ENCODE measurements around the gene PDE4D. TPM values are rescaled to one million over a fixed set of nuclear protein-coding genes. Genes with fewer than 3 reads are reported as not detected.
"Not testable (repeated sequence)": the region's sequence is repeated elsewhere in the genome, so short reads cannot be mapped to it uniquely, and the experiment has no call there.

Gene PDE4D
- total RNA-seq, 1 experiment from 2014 or later: 6.3 TPM

DNA sequence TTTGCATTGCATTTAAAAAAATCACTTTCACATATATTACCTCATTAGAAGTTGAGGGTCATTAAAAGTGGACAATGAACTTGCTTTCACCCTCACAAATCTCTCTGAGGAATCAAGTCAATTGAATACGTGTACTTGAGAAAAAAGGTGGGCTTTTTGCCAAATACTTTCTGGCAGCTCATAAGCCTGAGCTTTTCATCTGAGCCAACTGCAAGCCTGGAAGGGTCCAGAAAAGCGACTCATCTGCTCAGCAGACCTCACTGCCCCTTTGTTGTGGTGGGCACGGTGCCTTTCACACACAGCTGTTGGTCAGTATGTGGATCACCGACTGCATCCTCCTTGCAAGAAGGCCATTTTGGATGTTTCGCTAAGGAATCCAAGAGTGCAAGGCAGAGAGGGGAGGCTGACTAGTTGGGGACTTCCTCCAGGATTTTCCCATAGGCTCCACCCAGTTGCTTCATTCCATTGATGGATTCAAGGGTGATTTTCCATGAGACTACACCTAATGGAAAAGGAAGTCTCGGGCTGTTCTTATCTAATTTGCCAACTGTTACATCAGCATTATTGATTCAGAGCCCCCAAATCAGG is 564.7 kb downstream of the PDE4D start:
- no peaks in the 10 kb centered on the region for H3K36me3 ChIP-seq
- no peak overlapping the region for H3K4me3 ChIP-seq
- no peaks in the 10 kb centered on the region for H3K9me3 ChIP-seq (replicated peaks)
- no peak for DNase-seq (ENCODE audit: low read depth in 1 of 2, low spot score in 2 of 2)
- no peaks in the 10 kb centered on the region for H3K27me3 ChIP-seq (replicated peaks)
- H3K4me1 ChIP-seq (replicated peaks): no peaks in the 10 kb centered on the region
- H3K27ac ChIP-seq: no peak overlapping the region

DNA sequence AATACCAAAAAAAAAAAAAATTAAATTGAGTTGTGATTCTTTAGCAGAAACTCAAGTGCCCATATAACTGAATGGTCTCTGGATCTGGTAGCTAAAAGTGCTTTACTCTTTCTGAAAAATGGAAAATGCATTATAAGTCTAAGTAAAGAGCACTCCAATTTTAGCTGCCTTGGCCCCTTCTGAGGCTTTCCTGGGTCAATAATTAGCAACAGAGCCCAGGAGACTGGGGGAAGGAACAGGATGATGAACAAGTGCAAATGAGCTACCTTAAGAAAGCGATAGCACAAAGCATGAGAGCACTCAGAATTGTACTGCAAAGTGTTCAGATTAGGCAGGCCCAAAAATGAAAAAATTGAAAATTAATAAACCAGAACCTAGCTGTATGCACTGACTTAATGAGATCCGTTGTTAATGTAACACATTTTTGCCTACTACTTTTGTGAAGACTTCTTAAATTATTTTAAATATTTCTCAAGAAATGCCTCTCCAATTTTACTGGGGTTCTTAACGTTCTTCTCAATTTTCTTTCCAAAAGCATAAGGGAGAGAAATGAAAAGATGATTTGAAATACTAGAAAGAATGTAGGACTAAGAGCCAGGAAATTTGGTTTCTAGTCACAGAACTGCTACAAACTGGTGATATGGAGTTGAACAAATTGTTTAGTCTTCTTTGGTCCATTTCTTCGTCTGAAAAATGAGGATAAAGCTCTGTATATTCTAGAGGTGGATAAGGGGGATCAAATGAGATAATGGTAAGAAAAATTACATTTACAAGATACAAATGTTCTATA is 566.1 kb downstream of the PDE4D start:
- no peaks in the 10 kb centered on the region for H3K4me1 ChIP-seq (replicated peaks)

DNA sequence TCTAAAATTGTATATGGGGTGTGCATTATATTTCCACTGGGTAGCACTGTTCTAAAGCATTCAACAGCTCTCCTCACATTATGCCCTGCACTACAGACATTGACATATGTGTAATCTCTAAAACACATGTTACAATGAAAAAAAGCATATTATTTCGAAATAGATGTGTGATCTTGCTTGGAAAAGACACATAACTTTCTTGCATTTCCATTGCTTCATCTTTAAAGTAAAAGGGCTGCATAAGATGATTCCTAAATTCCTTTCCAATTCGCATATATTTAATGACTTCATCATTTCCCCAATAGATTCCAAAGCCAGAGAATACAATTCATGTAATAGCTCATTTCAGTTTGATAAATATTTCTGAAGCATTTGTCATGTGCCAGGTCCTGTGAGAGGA is 566.9 kb downstream of the PDE4D start:
- no peaks in the 10 kb centered on the region for H3K9me3 ChIP-seq (replicated peaks)
- no peaks in the 10 kb centered on the region for H3K36me3 ChIP-seq
- no peaks in the 10 kb centered on the region for H3K27me3 ChIP-seq (replicated peaks)
- H3K27ac ChIP-seq: no peak overlapping the region
- no peak overlapping the region for H3K4me3 ChIP-seq
- no peak for DNase-seq (ENCODE audit: low read depth in 1 of 2, low spot score in 2 of 2)
- no peaks in the 10 kb centered on the region for H3K4me1 ChIP-seq (replicated peaks)

More for the DNA sequence above, 566.1 kb downstream of the PDE4D start:
- H3K4me3 ChIP-seq: no peak overlapping the region
- no peaks in the 10 kb centered on the region for H3K36me3 ChIP-seq
- no peaks in the 10 kb centered on the region for H3K9me3 ChIP-seq (replicated peaks)
- no peaks in the 10 kb centered on the region for H3K27me3 ChIP-seq (replicated peaks)
- no peak overlapping the region for H3K27ac ChIP-seq
- DNase-seq (ENCODE audit: low read depth in 1 of 2, low spot score in 2 of 2): no peak

DNA sequence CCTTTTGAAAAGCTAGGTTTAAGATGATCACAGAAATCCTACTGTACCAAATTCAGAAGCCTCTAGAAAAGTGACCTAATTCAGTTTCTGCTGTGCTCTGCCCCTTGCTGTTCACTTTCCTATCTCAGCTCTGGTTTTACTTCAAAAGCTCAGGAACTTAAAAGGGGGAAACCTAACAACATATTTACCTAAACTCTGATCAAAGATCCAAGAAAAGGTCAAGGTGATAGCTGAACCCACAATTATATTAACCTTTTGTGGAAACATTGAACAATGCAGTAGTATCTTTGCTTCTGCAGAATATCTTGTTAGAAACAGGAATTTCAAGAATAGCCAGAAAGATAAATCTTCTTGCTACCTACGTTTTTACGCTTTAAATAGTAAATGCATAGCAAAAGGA is 568.5 kb downstream of the PDE4D start:
- Histone ChIP-seq H3K27ac (no peak overlapping the region), H3K9me3 (replicated peaks) (no peaks in the 10 kb centered on the region), H3K4me1 (replicated peaks) (no peaks in the 10 kb centered on the region), H3K27me3 (replicated peaks) (no peaks in the 10 kb centered on the region), H3K4me3 (no peak overlapping the region), H3K36me3 (no peaks in the 10 kb centered on the region)
- DNase-seq (ENCODE audit: low read depth in 1 of 2, low spot score in 2 of 2): no peak

DNA sequence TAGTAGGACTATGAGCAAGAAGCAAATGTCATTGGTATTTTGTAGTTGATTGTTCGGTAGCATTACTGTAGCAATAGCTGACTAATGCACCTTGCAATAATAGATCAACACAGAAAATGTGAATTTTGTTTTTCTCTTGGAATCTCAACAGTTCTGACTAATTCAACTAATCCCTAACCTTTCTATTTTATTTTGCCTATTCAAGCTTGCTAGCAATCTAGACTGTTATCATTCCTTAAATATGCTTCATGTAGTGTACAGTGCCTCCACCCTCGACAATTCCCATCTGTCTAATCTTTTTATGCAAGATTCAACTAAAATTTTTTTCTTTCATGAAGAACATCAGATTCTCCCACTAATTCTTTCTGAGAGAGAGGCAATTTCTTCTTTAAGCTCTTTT is 570.6 kb downstream of the PDE4D start:
- H3K27ac ChIP-seq: no peak overlapping the region
- H3K9me3 ChIP-seq (replicated peaks): no peaks in the 10 kb centered on the region
- H3K4me3 ChIP-seq: no peak overlapping the region
- no peak for DNase-seq (ENCODE audit: low read depth in 1 of 2, low spot score in 2 of 2)
- H3K4me1 ChIP-seq (replicated peaks): no peaks in the 10 kb centered on the region
- H3K36me3 ChIP-seq: no peaks in the 10 kb centered on the region
- H3K27me3 ChIP-seq (replicated peaks): no peaks in the 10 kb centered on the region

DNA sequence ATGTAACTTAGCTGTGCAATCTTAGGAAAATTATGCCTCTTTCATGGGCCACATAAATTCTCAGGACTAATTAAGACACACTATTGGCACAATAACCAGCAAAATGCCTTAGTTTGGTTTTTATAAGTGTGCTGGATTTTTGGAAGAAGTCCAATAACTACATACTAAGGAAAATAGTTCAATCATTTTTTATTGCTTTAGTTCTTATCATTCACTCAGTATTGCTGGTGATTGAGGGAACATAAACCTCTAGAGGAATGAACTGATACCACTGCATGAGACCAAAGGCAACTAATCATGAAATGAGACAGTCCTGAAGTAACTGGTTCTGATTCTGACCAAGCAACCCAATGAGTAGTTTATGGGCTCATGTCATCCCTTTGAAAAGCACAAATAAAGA is 571.5 kb downstream of the PDE4D start:
- no peak for DNase-seq (ENCODE audit: low read depth in 1 of 2, low spot score in 2 of 2)
- no peak overlapping the region for H3K27ac ChIP-seq
- no peak overlapping the region for H3K4me3 ChIP-seq
- peaks cover 4% of the 10 kb centered on the region; the same call in 1 of the 2 replicates for H3K4me1 ChIP-seq (replicated peaks)
- H3K27me3 ChIP-seq (replicated peaks): no peaks in the 10 kb centered on the region
- no peaks in the 10 kb centered on the region for H3K9me3 ChIP-seq (replicated peaks)
- H3K36me3 ChIP-seq: no peaks in the 10 kb centered on the region

DNA sequence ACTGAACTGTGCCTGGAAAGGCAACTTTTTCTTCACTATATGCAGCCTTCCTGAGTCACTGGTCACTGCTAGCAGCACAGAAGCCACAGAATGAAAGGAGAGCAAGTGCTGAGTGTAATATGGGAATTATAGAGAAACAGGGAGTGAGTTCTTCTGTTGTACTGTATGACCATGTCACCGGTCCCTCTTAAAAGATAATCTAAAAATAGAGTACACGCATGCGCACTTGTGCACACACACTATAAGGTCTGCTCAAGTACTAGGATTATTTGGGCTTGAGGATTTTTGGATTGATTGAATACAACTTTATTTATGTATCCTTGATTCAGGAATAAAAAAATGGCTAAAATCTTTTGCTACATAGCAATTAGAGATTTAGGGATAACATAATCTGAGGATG is 571.9 kb downstream of the PDE4D start:
- Histone ChIP-seq H3K9me3 (replicated peaks) (no peaks in the 10 kb centered on the region), H3K27me3 (replicated peaks) (no peaks in the 10 kb centered on the region), H3K4me1 (replicated peaks) (peaks cover 4% of the 10 kb centered on the region; the same call in 1 of the 2 replicates), H3K27ac (no peak overlapping the region), H3K4me3 (no peak overlapping the region), H3K36me3 (no peaks in the 10 kb centered on the region)
- DNase-seq (ENCODE audit: low read depth in 1 of 2, low spot score in 2 of 2): no peak

DNA sequence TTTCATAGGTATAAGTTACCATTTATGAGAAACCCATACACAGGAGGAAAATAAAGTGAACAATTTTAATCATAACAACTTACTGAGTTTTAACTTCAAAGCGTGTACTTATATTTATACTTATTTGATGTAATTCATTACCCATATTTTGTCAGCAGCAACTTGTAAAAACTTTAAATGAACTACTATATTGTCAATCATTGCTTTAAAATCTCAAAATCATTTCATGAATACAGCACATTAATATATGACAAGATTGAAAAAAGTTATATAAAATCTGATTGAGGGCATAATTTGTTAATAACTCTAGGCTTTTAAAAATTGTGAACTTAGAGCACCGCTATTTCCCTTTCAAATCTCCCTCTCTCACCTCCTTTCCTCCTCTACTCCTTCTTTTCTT is 573.1 kb downstream of the PDE4D start:
- DNase-seq (ENCODE audit: low read depth in 1 of 2, low spot score in 2 of 2): no peak
- peaks cover 4% of the 10 kb centered on the region; the same call in 1 of the 2 replicates for H3K4me1 ChIP-seq (replicated peaks)
- H3K36me3 ChIP-seq: no peaks in the 10 kb centered on the region
- no peaks in the 10 kb centered on the region for H3K9me3 ChIP-seq (replicated peaks)
- no peak overlapping the region for H3K4me3 ChIP-seq
- H3K27ac ChIP-seq: no peak overlapping the region
- no peaks in the 10 kb centered on the region for H3K27me3 ChIP-seq (replicated peaks)

DNA sequence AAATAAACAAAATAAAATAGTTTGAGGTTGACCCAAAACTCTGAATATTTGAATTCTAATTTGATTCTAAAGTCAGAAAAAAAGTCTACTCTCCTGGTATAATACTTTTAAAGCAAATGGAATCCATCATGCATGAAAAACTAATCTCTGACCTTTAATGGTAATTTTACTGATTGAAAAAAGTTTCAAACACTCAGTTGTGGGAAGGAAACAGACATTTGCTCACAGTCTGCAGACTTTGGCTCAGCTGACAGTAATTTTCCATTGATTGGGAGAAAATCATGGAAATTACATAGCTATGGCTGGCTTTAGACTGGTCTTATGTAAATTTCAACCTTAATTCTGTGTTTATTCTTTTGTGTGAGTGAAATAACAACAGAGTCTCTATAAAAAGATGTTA is 574.3 kb downstream of the PDE4D start:
- no peaks in the 10 kb centered on the region for H3K27me3 ChIP-seq (replicated peaks)
- no peaks in the 10 kb centered on the region for H3K9me3 ChIP-seq (replicated peaks)
- H3K4me3 ChIP-seq: no peak overlapping the region
- H3K4me1 ChIP-seq (replicated peaks): peaks cover 4% of the 10 kb centered on the region; the same call in 1 of the 2 replicates
- DNase-seq (ENCODE audit: low read depth in 1 of 2, low spot score in 2 of 2): no peak
- H3K36me3 ChIP-seq: no peaks in the 10 kb centered on the region
- H3K27ac ChIP-seq: no peak overlapping the region

DNA sequence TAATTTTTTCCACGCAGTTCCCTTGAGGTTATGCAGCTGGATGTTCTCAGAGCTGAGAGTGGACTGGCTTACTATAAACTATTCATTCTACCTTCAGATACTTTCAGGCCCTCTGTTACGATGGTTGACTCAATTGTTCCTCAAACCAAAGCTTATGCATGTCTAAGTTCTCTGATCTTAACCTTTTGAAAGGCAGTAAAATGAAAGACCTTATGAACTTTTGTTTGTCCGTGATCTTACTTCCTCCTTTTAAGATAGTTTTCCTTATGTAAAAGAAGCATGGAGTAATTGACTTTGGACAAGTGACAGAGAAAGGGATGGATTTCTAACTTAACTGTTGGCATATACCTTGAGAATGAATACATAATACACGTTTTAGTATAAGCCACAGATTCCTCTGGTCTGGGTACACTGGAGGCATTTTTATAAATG is 575.7 kb downstream of the PDE4D start:
- DNase-seq (ENCODE audit: low read depth in 1 of 2, low spot score in 2 of 2): no peak
- Histone ChIP-seq H3K36me3 (no peaks in the 10 kb centered on the region), H3K9me3 (replicated peaks) (no peaks in the 10 kb centered on the region), H3K4me1 (replicated peaks) (peaks cover 4% of the 10 kb centered on the region; the same call in 1 of the 2 replicates), H3K4me3 (no peak overlapping the region), H3K27me3 (replicated peaks) (no peaks in the 10 kb centered on the region), H3K27ac (no peak overlapping the region)

DNA sequence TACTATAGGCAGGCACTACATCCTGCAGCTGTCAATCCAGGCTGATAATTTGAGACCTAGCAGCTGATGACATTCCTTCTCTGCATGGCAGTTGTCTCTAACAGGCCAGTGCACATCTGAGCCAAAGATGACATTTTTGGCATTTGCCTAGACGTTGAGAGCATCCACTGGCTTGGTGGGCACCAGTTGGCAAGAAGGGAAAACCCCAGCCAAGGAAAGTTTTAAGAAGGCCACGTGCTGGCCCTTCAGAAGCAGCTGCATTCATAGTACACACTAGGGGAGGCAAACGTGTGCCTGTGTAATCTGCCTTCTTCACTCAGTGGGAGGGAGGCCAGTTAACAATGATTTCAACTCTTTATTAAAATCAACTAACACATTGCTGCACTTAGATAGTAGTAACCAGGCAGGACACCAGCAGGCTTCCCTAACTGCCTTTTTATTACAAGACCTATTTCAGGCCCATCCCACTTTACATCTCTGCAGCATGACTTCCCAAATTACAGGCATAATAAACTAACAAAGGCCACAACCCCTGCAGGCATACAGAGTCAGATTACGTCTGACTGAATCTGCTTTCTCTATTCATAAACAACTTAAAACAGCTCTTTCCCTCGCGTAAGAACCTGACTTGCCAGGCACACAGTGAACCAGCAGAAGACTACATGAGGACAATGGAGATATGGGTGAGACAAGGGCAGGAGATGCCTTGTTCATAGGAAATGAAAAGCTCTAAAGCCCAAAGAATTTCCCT is 576.3 kb downstream of the PDE4D start:
- peak in 1 of 2 experiments; percentile 23 for DNase-seq (ENCODE audit: low read depth in 1 of 2, low spot score in 2 of 2)
- no peaks in the 10 kb centered on the region for H3K36me3 ChIP-seq
- no peak overlapping the region for H3K27ac ChIP-seq
- no peaks in the 10 kb centered on the region for H3K9me3 ChIP-seq (replicated peaks)
- no peak overlapping the region for H3K4me3 ChIP-seq
- peaks cover 4% of the 10 kb centered on the region; the same call in 1 of the 2 replicates for H3K4me1 ChIP-seq (replicated peaks)
- H3K27me3 ChIP-seq (replicated peaks): no peaks in the 10 kb centered on the region

DNA sequence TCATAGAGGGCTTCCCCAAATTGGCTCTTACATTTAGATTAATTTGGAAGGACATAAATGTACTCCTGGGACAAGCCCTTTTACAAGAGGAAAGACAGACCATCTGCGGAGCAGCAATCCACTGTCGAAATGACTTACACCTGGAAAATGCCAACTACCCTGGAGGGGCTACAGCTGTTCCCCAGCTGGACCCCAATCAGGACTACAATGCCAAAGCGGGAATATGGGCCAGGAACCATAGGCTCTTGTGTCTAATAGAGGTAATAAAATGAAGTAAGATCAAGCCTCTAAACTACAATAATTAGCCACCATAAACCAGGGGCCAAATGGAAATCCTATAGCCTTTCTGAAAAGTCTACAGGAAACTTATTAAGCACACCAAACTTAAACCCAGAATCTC is 581.3 kb downstream of the PDE4D start:
- Histone ChIP-seq H3K4me3 (no peak overlapping the region), H3K9me3 (replicated peaks) (no peaks in the 10 kb centered on the region), H3K36me3 (no peaks in the 10 kb centered on the region), H3K27ac (no peak overlapping the region), H3K4me1 (replicated peaks) (no peaks in the 10 kb centered on the region; the same call in 1 of the 2 replicates), H3K27me3 (replicated peaks) (no peaks in the 10 kb centered on the region)
- DNase-seq (ENCODE audit: low read depth in 1 of 2, low spot score in 2 of 2): no peak

DNA sequence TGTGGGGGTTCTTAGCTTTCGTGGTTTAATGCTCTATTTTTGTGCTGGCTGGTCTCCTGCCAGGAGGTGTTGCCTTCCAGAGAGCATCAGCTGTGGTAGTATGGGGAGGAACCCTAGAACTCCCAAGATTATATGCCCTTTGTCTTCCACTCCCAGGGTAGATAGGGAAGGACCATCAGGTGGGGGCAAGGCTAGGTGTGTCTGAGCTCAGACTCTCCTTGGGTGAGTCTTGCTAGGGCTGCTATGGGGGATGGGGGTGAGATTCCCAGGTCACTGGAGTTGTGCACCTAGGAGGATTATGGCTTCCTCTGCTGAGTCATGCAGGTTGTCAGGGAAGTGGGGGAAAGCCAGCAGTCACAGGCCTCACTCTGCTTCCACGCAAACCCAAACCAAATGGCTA is 584.8 kb downstream of the PDE4D start:
- not testable (repeated sequence) for DNase-seq (ENCODE audit: low read depth in 1 of 2, low spot score in 2 of 2); H3K27me3 ChIP-seq (replicated peaks); H3K4me1 ChIP-seq (replicated peaks); H3K4me3 ChIP-seq; H3K9me3 ChIP-seq (replicated peaks); H3K27ac ChIP-seq; H3K36me3 ChIP-seq

DNA sequence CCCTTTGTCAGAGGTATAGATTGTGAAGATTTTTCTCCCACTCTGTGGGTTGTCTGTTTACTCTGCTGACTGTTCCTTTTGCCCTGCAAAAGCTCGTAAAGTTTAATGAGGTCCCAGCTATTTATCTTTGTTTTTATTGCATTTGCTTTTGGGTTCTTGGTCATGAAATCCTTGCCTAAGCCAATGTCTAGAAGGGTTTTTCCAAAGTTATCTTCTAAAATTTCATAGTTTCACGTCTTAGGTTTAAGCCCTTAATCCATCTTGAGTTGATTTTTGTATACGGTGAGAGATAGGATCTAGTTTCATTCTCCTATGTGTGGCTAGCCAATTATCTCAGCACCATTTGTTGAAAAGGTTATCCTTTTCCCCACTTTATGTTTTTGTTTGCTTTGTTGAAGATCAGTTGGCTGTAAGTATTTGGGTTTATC is 590.2 kb downstream of the PDE4D start:
- DNase-seq (ENCODE audit: low read depth in 1 of 2, low spot score in 2 of 2); H3K27ac ChIP-seq; H3K4me3 ChIP-seq; H3K27me3 ChIP-seq (replicated peaks); H3K4me1 ChIP-seq (replicated peaks); H3K36me3 ChIP-seq; H3K9me3 ChIP-seq (replicated peaks): not testable (repeated sequence)

All from SJSA1 (cell line).